Mucosa of stomach (tissue), 1 donor: ENCODE measurements around the gene SH3D21.

Experiments used
- H3K27me3 ChIP-seq: one replicate; pipeline ENCODE4 v1.7.0; 2013; ENCODE audit warnings: mild to moderate bottlenecking, low read length; ENCODE audit not compliant: control insufficient read depth, insufficient read depth
- H3K36me3 ChIP-seq: one replicate; pipeline ENCODE4 v1.7.0; 2013; ENCODE audit warnings: low read length; ENCODE audit not compliant: control insufficient read depth, insufficient read depth
- H3K4me1 ChIP-seq: one replicate; pipeline ENCODE4 v1.7.0; 2013; ENCODE audit warnings: mild to moderate bottlenecking, low read length; ENCODE audit not compliant: control insufficient read depth, insufficient read depth
- H3K4me3 ChIP-seq: one replicate; pipeline ENCODE4 v1.7.0; 2013; ENCODE audit warnings: low read length
- H3K9ac ChIP-seq: one replicate; pipeline ENCODE4 v1.7.0; 2013; ENCODE audit warnings: mild to moderate bottlenecking, low read length, moderate library complexity
- H3K9me3 ChIP-seq: one replicate; pipeline ENCODE4 v1.7.0; 2013; ENCODE audit warnings: mild to moderate bottlenecking, low read length, moderate library complexity; ENCODE audit not compliant: control insufficient read depth
- donor health status: Pancreatic carcinoma.

The SH3D21 gene

GRCh38 chr1:36342426-36343185 is 36.4 kb downstream of the SH3D21 start:
- H3K9ac ChIP-seq, result no peak overlapping the region
- no peaks in the 10 kb centered on the region for H3K9me3 ChIP-seq
- H3K36me3 ChIP-seq, result peaks cover 4% of the 10 kb centered on the region
- no peaks in the 10 kb centered on the region for H3K27me3 ChIP-seq
- H3K4me3 ChIP-seq, result no peak overlapping the region
- H3K4me1 ChIP-seq, result no peaks in the 10 kb centered on the region

GRCh38 chr1:36343651-36344394 is 37.7 kb downstream of the SH3D21 start:
- H3K36me3 ChIP-seq, result peaks cover 11% of the 10 kb centered on the region
- H3K9me3 ChIP-seq, result no peaks in the 10 kb centered on the region
- H3K4me3 ChIP-seq, result no peak overlapping the region
- no peaks in the 10 kb centered on the region for H3K4me1 ChIP-seq
- H3K9ac ChIP-seq, result no peak overlapping the region
- no peaks in the 10 kb centered on the region for H3K27me3 ChIP-seq

GRCh38 chr1:36344395-36344680 is 38.2 kb downstream of the SH3D21 start:
- Histone ChIP-seq H3K4me3 (no peak overlapping the region), H3K9ac (no peak overlapping the region), H3K9me3 (no peaks in the 10 kb centered on the region), H3K4me1 (no peaks in the 10 kb centered on the region), H3K27me3 (no peaks in the 10 kb centered on the region), H3K36me3 (peaks cover 11% of the 10 kb centered on the region)

GRCh38 chr1:36345353-36345752 is 39.2 kb downstream of the SH3D21 start:
- Histone ChIP-seq H3K9ac (no peak overlapping the region), H3K36me3 (peaks cover 11% of the 10 kb centered on the region), H3K4me3 (no peak overlapping the region), H3K9me3 (no peaks in the 10 kb centered on the region), H3K27me3 (no peaks in the 10 kb centered on the region), H3K4me1 (no peaks in the 10 kb centered on the region)

- Histone ChIP-seq H3K27me3 (no peaks in the 10 kb centered on the region), H3K36me3 (peaks cover 11% of the 10 kb centered on the region), H3K4me1 (peaks cover 6% of the 10 kb centered on the region), H3K4me3 (no peak overlapping the region), H3K9me3 (no peaks in the 10 kb centered on the region), H3K9ac (no peak overlapping the region)
Measured at GRCh38 chr1:36346741-36347370, 40.7 kb downstream of the SH3D21 start.

GRCh38 chr1:36349241-36349671 is 43.1 kb downstream of the SH3D21 start:
- no peak overlapping the region for H3K4me3 ChIP-seq
- peaks cover 6% of the 10 kb centered on the region for H3K4me1 ChIP-seq
- H3K36me3 ChIP-seq, result peaks cover 26% of the 10 kb centered on the region
- H3K9me3 ChIP-seq, result no peaks in the 10 kb centered on the region
- no peak overlapping the region for H3K9ac ChIP-seq
- H3K27me3 ChIP-seq, result no peaks in the 10 kb centered on the region

GRCh38 chr1:36349839-36350238 is 43.7 kb downstream of the SH3D21 start:
- H3K4me1 ChIP-seq, result peaks cover 6% of the 10 kb centered on the region
- H3K9ac ChIP-seq, result no peak overlapping the region
- no peaks in the 10 kb centered on the region for H3K27me3 ChIP-seq
- peaks cover 29% of the 10 kb centered on the region for H3K36me3 ChIP-seq
- no peaks in the 10 kb centered on the region for H3K9me3 ChIP-seq
- no peak overlapping the region for H3K4me3 ChIP-seq

- Histone ChIP-seq H3K9me3 (no peaks in the 10 kb centered on the region), H3K4me1 (peaks cover 6% of the 10 kb centered on the region), H3K9ac (no peak overlapping the region), H3K4me3 (no peak overlapping the region), H3K27me3 (no peaks in the 10 kb centered on the region), H3K36me3 (peaks cover 29% of the 10 kb centered on the region)
Measured at GRCh38 chr1:36350659-36351226, 44.6 kb downstream of the SH3D21 start.

GRCh38 chr1:36351227-36351977 is 45.2 kb downstream of the SH3D21 start:
- H3K9me3 ChIP-seq, result no peaks in the 10 kb centered on the region
- peaks cover 6% of the 10 kb centered on the region for H3K4me1 ChIP-seq
- no peaks in the 10 kb centered on the region for H3K27me3 ChIP-seq
- H3K9ac ChIP-seq, result no peak overlapping the region
- peaks cover 27% of the 10 kb centered on the region for H3K36me3 ChIP-seq
- no peak overlapping the region for H3K4me3 ChIP-seq

- H3K4me3 ChIP-seq, result no peak overlapping the region
- H3K36me3 ChIP-seq, result peaks cover 25% of the 10 kb centered on the region
- no peaks in the 10 kb centered on the region for H3K9me3 ChIP-seq
- no peaks in the 10 kb centered on the region for H3K27me3 ChIP-seq
- peaks cover 6% of the 10 kb centered on the region for H3K4me1 ChIP-seq
- no peak overlapping the region for H3K9ac ChIP-seq
Measured at GRCh38 chr1:36352125-36352909, 46.1 kb downstream of the SH3D21 start.
